HEK293T (cell line): ENCODE measurements around the gene OPRL1.

Experiments
- CTCF ChIA-PET: fragments of 350-600 bp; formaldehyde crosslinking; extraction: SDS; loops from one replicate; lab custom pipeline; 2021; ENCODE audit warnings: antibody characterized with exemption, inconsistent platforms; lab: Yijun Ruan, JAX
- POLR2A ChIA-PET: fragments of 350-600 bp; formaldehyde crosslinking; extraction: SDS; loops from one replicate; lab custom pipeline; 2020; ENCODE audit warnings: antibody characterized with exemption, inconsistent platforms; lab: Yijun Ruan, JAX
- DNase-seq: peaks from one replicate; pipeline ENCODE4 v3.0.0; 2012; ENCODE audit warnings: mixed read lengths; ENCODE audit errors: extremely low spot score
- ARNT ChIP-seq: fragments of 450-650 bp; IDR thresholded peaks from 2 replicates; pipeline ENCODE4 v1.6.1; 2017; ENCODE audit warnings: mild to moderate bottlenecking
- BHLHE40 ChIP-seq: fragments of 450-650 bp; IDR thresholded peaks from 2 replicates; pipeline ENCODE4 v1.6.1; 2016; ENCODE audit warnings: mild to moderate bottlenecking, moderate library complexity, borderline replicate concordance
- CTBP1 ChIP-seq: fragments of 450-650 bp; IDR thresholded peaks from 2 replicates; pipeline ENCODE4 v1.6.1; 2016; ENCODE audit warnings: borderline replicate concordance
- ELF4 ChIP-seq: fragments of 450-650 bp; IDR thresholded peaks from 2 replicates; pipeline ENCODE4 v1.6.1; 2017; ENCODE audit warnings: antibody characterized with exemption
- FOXA1 ChIP-seq: fragments of 450-650 bp; IDR thresholded peaks from 2 replicates; pipeline ENCODE4 v1.6.1; 2016; ENCODE audit warnings: mild to moderate bottlenecking
- FOXK2 ChIP-seq: fragments of 450-650 bp; IDR thresholded peaks from 2 replicates; pipeline ENCODE4 v1.6.1; 2016; ENCODE audit warnings: mild to moderate bottlenecking
- FOXM1 ChIP-seq: fragments of 450-650 bp; IDR thresholded peaks from 2 replicates; pipeline ENCODE4 v1.6.1; 2017; ENCODE audit warnings: mild to moderate bottlenecking, borderline replicate concordance
- HDGF ChIP-seq: fragments of 450-650 bp; IDR thresholded peaks from 2 replicates; pipeline ENCODE4 v1.6.1; 2017; ENCODE audit warnings: antibody characterized with exemption, borderline replicate concordance
- LEF1 ChIP-seq: fragments of 450-650 bp; IDR thresholded peaks from 2 replicates; pipeline ENCODE4 v1.6.1; 2017; ENCODE audit warnings: mild to moderate bottlenecking, borderline replicate concordance
- NFRKB ChIP-seq: fragments of 450-650 bp; IDR thresholded peaks from 2 replicates; pipeline ENCODE4 v1.6.1; 2016; ENCODE audit warnings: mild to moderate bottlenecking, moderate library complexity
- PKNOX1 ChIP-seq: fragments of 450-650 bp; IDR thresholded peaks from 2 replicates; pipeline ENCODE4 v1.6.1; 2016
- SP1 ChIP-seq: fragments of 450-650 bp; IDR thresholded peaks from 2 replicates; pipeline ENCODE4 v1.6.1; 2017
- SUZ12 ChIP-seq: fragments of 450-650 bp; IDR thresholded peaks from 2 replicates; pipeline ENCODE4 v1.6.1; 2016; ENCODE audit warnings: mild to moderate bottlenecking
- TARDBP ChIP-seq: fragments of 450-650 bp; IDR thresholded peaks from 2 replicates; pipeline ENCODE4 v1.6.1; 2016
- ZNF384 ChIP-seq: fragments of 450-650 bp; IDR thresholded peaks from 2 replicates; pipeline ENCODE4 v1.6.1; 2016

The OPRL1 gene

GRCh38 chr20:64035066-64035932 is 44.6 kb upstream of the OPRL1 start:
- CTCF ChIA-PET, result no interaction called here
- POLR2A ChIA-PET, result no interaction called here
- TF ChIP-seq CTBP1 (no peak), BHLHE40 (no peak), LEF1 (no peak), TARDBP (no peak)
- DNase-seq, result no peak

- POLR2A ChIA-PET, result interaction anchor here (1.5 kb wide), 1 partner anchor 8 kb away, joined by 4 read pairs; no protein-coding TSS in a partner anchor
- no peak for DNase-seq
- CTCF ChIA-PET, result no interaction called here
- no peak for TF ChIP-seq ELF4
- TF ChIP-seq SUZ12, result no peak
- TF ChIP-seq CTBP1, result no peak
- no peak for TF ChIP-seq LEF1
- no peak for TF ChIP-seq FOXK2
- TF ChIP-seq BHLHE40, result no peak
- TF ChIP-seq FOXM1, result no peak
- no peak for TF ChIP-seq FOXA1
- no peak for TF ChIP-seq ZNF384
- no peak for TF ChIP-seq PKNOX1
- TF ChIP-seq ARNT, result no peak
These were observed 43.9 kb upstream of the OPRL1 start, which contains the start of gene C20orf204 for GRCh38 chr20:64035933-64036345. TSS of gene C20orf204 (plus strand) at chr20:64036182. CDS start at chr20:64036324, 142 bp downstream.

GRCh38 chr20:64036346-64037198 is 43.3 kb upstream of the OPRL1 start:
- POLR2A ChIA-PET, result interaction anchor here (0.9 to 1.5 kb wide), 2 partner anchors 9 to 25 kb away, joined by 4 read pairs; no protein-coding TSS in a partner anchor
- no peak for TF ChIP-seq NFRKB
- CTCF ChIA-PET, result no interaction called here
- no peak for DNase-seq

GRCh38 chr20:64037199-64037497 is 42.7 kb upstream of the OPRL1 start:
- POLR2A ChIA-PET, result interaction anchor here (0.9 to 1.5 kb wide), 2 partner anchors 10 to 25 kb away, joined by 4 read pairs; no protein-coding TSS in a partner anchor
- DNase-seq, result no peak
- TF ChIP-seq ZNF384, result no peak
- no peak for TF ChIP-seq CTBP1
- no peak for TF ChIP-seq TARDBP
- no peak for TF ChIP-seq SP1
- TF ChIP-seq PKNOX1, result no peak
- no peak for TF ChIP-seq BHLHE40
- CTCF ChIA-PET, result interaction anchor here (1.5 kb wide), 1 partner anchor 57 kb away, joined by 7 read pairs; the partner anchor contains the start of gene SAMD10

- no peak for DNase-seq
- ChIA-PET CTCF (interaction anchor here (0.7 to 1.7 kb wide), 6 partner anchors 10 to 64 kb away, joined by 3 to 10 read pairs (median 4); partner anchors contain the start of gene SAMD10), POLR2A (interaction anchor here (1.5 to 2.1 kb wide), 2 partner anchors 10 to 15 kb away, joined by 4 to 12 read pairs; no protein-coding TSS in a partner anchor)
- no peak for TF ChIP-seq BHLHE40
- no peak for TF ChIP-seq SUZ12
- no peak for TF ChIP-seq ZNF384
- no peak for TF ChIP-seq FOXA1
- TF ChIP-seq FOXM1, result no peak
- TF ChIP-seq HDGF, result no peak
- TF ChIP-seq LEF1, result no peak
- no peak for TF ChIP-seq PKNOX1
These were observed 42.2 kb upstream of the OPRL1 start for GRCh38 chr20:64037498-64038213.

GRCh38 chr20:64038224-64038564 is 41.7 kb upstream of the OPRL1 start:
- ChIA-PET POLR2A (interaction anchor here (0.8 to 2.1 kb wide), 3 partner anchors 15 to 58 kb away, joined by 3 to 12 read pairs (median 6); partner anchors contain the start of gene TCEA2), CTCF (interaction anchor here (0.7 to 1.7 kb wide), 11 partner anchors 9 to 82 kb away, joined by 3 to 10 read pairs (median 5); partner anchors contain the start of genes RGS19 and SAMD10)
- DNase-seq, result no peak
- no peak for TF ChIP-seq NFRKB
- no peak for TF ChIP-seq FOXA1
- TF ChIP-seq FOXK2, result no peak
- no peak for TF ChIP-seq FOXM1
- no peak for TF ChIP-seq LEF1
- TF ChIP-seq SP1, result no peak
- TF ChIP-seq CTBP1, result no peak
- TF ChIP-seq ARNT, result no peak
- no peak for TF ChIP-seq ZNF384
- TF ChIP-seq ELF4, result no peak
- no peak for TF ChIP-seq SUZ12
- TF ChIP-seq HDGF, result no peak
- TF ChIP-seq TARDBP, result no peak
- no peak for TF ChIP-seq PKNOX1
